Activated gamma-delta T cell treated with Interleukin-2 at 50 U/mL for 16 hours (primary cell): ENCODE measurements around the gene DGUOK.

Experiments
- DNase-seq: peaks from one replicate; pipeline ENCODE4 v3.0.0-alpha.2; 2020

DGUOK gene

DNA sequence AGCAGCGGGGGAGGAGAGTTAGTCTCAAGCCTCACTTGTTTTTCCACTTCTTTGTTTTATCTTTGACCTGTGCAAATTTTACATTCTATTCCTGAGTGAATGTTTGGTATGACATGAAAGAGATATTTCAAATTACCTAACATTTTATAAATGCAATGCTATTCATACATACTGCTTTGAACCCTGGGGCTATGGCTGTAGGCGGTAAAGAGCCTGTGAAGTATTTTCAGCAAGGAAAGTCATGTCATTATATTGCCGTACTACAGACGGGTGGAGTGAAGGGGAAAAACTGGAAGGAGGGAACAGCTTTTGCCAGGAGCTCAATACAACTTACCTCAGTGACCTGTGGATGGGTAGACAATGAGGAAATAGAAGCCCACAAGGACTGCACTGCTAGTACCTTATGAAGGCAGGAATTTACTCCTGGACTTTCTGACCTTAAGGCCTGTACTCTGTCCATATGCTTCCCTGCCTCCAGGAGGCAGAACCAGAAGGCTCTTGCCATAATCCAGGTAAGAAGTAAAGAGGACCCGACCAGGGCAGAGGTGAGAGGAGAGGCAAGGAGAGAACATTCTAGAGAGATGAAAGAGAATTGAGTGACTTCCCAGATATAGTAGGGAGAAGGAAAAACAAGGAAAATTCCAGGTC, 29.7 kb downstream of the DGUOK start:
- DNase-seq: no peak

DNA sequence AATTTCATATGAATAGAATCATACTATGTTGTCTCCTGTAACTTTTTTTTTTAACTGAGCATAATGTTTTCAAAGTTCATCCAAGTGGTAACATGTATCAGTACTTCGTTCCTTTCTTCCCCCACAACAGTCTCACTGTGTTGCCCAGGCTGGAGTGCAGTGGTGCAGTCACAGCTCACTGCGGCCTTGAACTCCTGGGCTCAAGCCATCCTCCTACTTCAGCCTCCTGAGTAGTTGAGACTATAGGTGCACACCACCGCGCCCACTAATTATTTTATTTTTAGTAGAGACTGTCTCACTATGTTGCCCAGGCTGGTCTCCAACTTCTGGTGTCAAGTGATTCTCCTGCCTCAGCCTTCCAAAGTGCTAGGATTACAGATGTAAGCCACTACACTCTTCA, 34.6 kb downstream of the DGUOK start:
- DNase-seq: no peak

DNA sequence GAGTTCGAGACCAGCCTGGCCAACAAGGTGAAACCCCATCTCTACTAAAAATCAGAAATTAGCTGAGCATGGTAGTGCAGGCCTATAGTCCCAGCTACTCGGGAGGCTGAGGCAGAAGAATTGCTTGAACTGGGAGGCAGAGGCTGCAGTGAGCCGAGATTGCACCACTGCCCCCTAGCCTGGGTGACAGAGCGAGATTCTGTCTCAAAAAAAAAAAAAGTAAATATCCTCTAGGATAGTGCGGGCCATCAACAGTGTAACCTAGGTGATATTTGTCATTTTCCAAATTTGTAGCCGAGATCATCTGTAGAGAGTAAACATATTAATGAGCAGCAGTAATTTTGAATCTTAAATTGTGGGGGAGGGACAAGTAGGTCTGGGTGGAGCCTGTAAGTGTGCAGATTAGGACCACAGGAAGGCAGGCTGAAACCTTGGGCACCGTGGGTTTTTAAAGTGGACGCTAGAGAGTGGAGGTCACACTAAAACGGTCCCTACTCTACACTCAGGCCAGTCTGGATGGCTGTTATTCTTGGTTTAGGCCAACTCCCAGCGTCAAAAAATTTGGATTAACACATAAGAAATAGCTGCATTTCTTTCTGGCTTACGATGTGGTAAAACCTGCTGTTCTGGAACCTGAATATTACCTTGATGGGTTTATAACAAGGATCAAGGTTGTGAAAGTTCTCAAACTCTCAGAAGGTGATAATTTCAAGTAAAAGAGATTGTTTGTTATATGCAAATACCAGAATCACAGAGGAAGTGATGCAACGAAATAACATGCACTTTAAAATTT, 35.3 kb downstream of the DGUOK start:
- no peak for DNase-seq

DNA sequence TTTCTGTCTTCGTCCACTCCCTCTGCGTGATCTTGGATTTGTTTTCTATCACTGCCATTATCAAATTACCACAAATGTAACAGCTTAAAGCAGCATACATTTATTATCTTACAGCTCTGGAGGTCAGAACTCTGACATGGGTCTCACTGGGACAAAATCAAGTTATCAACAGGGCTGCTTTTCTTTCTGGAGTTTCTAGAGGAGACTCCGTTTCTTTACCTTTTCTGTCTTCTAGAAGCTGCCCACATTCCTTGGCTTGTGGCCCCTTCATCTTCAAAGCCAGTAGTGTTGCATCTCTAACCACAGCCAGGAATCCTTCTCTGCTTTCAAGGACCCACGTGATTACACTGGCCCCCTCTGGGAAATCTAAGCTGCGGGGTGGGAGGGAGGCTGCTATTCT, 36.1 kb downstream of the DGUOK start:
- DNase-seq: no peak

DNA sequence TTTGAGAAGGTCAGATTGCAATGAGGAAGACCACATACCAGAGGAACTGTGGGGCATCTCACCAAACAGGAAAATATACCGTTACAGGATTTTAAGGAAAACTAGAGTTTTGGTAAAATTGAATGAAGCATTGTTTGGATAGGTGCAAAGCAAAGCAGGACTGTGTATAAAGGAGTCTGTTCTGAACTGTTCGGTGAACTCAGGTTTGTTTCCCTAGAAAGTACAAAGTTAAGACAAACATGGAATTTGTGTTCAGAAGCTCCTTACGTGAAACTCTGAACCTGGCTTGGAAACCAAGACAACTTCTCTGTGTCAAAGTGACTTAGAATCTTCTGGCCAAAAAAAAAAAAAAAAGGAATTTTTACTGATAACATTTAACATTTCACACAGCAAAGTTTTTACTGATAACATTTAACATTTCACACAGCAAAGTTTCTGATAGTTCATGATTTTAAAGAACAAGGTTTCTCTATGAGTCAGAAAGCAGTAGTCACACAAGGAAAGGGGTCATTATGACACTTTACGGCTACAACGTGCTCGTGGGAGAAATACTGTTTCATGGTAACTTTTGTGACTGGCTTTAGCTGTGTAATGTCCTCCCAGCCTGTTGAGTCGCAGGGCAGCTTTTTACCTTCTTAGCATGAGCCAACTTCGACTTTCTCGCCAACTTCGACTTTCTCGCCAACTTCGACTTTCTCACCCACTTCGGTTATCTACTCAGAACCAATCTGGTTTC, 36.9 kb downstream of the DGUOK start:
- no peak for DNase-seq

DNA sequence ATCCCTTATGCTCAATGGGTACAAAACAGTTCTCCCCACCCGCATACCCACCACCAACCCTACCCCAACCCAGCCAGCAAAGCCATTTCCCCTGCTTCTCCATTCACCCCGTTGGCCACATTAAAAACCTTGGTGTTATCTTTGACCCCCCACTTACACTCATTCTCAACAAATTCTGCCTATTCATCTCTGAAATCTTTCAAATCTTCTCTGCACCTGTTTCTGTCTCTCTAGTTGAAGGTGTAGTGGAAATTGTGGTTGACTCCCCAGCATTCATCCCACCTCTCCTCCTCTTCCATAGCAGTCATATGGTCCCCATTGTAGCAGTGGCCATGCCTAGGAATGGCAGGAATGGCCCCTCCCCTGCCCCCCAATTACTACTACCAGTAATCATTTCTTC, 37.5 kb downstream of the DGUOK start:
- DNase-seq: no peak

DNA sequence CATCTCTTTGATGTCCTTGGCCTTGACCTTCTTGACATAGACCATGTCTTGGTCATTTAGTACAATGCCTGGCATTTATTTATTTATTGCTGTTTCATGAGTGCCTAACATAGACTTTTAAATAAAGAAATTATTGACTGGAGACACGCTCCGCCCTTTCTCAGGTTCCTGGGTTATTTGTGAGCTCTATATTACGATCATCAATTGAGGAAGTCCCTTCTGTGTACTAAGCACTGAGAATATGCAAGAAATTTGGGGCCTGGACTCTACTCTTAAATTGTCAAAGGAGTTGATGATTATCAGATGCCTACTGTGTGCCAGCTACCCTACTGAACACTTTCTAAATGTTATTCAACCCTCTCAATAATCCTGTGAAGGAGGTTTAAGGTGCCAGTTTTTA, 38.4 kb downstream of the DGUOK start:
- no peak for DNase-seq

GRCh38 chr2:73968357-73968937, 41.8 kb downstream of the DGUOK start:
- DNase-seq: no peak

GRCh38 chr2:73969356-73969755, 42.7 kb downstream of the DGUOK start:
- no peak for DNase-seq

GRCh38 chr2:73970141-73970803, 43.6 kb downstream of the DGUOK start:
- DNase-seq: no peak

DNA sequence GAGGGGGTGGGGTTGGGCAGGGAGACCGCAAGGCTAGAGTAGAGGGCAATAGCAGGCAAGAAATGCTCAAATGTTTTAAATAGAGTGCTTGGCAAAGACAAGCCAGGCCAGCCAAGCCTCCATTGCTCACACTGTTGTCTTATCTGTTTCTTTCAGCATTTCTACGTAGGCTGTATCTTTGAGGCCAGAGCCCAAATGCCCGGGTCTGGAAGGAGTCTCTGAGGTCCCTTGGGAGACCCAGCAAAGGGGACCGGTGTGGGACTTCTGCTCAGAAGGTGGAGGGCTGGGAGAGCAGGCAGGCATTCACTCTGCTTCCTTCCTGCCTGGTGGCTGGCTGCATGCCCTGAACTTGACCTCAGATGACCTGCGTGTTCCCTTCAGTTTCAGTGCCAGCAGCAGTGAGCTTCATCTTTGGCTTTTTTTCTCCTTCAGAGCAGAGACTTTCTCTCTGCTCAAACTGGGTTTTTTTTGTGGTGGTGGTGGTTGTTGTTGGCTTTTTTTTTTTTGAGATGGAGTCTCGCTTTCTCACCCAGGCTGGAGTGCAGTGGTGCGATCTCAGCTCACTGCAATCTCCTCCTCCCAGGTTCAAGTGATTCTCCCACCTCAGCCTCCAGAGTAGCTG, 44.3 kb downstream of the DGUOK start:
- peak; percentile 58 for DNase-seq

DNA sequence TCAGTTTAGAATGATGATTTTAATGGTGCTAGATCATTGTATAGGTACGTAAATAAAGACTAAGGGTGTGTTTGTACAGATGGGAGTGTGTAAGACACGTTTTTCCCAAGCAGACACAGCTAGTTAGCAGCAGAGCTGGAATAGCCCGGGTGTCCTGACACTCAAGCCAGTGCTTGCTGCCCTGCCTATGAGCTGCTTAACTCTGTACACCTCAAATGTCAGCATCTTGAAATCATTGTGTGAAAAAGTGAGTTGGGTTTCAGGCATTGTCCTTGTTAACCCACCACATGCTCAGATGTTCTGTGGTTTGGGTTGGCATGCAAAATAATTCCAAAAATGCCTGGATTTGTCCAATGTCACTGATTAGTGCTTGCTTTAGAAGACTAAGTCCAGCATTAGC, 45.0 kb downstream of the DGUOK start:
- DNase-seq: no peak

DNA sequence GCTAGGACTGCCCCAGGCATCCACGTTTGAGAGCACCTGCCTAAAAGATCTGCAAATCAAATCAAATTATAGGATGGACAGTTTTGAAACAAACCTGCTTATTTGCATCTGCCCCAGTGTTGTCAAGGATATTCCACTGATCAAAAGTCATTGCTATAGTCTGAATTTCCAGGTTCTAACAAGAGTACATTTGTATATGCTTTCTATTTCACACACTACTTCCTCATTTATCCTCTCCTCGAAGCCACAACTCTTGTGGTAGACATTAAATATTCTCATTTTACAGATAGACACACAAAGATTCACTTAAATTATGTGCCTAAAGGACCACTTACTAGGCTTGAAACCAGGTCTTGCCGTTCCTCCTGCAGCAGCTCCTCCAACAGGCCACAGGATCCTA, 46.2 kb downstream of the DGUOK start:
- no peak for DNase-seq

DNA sequence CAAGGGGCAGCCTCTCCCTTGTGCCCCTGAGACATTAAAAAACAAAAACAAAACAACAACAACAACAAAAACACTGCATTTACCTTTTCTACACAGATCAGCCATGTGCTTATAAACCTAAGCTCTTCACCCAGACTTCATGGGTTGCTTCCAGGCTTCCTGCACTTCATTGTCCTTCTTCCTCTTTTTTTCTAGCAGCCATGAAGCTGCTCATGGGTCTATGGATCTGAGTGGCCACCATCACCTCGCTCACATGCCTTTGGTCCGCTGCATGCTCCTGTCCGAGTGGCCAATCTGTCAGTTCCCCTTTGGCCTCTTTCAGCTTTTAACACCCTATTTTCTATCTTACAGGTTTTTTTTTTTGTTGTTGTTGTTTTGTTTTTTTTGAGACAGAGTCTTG, 49.1 kb downstream of the DGUOK start:
- no peak for DNase-seq

- no peak for DNase-seq
Observed at GRCh38 chr2:73976803-73977202, 50.1 kb downstream of the DGUOK start.

DNA sequence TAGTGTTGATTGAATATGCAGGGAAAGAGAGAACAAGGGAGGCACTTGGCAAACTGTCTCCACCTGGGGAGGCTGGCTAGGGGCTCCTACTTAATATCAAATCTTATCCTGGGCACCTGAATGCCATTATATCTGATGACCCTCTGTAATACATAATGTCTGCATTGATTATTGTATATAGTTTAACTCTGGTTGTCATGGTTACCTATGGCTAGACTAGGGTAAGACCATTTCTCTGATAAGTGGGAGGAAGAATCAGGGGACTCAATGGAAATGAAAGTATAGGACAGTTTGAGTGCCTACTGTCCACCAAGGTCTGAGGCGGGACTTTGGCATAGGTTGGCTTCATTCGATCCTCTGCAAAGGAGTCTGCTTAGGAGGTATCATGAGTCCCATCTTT, 50.8 kb downstream of the DGUOK start:
- no peak for DNase-seq

- peak; percentile 59 for DNase-seq
Observed at GRCh38 chr2:73979021-73979420, 52.3 kb downstream of the DGUOK start.

- DNase-seq: no peak
Observed at GRCh38 chr2:73979686-73980085, 53.0 kb downstream of the DGUOK start.

GRCh38 chr2:73980566-73980965, 53.9 kb downstream of the DGUOK start:
- DNase-seq: no peak

DNA sequence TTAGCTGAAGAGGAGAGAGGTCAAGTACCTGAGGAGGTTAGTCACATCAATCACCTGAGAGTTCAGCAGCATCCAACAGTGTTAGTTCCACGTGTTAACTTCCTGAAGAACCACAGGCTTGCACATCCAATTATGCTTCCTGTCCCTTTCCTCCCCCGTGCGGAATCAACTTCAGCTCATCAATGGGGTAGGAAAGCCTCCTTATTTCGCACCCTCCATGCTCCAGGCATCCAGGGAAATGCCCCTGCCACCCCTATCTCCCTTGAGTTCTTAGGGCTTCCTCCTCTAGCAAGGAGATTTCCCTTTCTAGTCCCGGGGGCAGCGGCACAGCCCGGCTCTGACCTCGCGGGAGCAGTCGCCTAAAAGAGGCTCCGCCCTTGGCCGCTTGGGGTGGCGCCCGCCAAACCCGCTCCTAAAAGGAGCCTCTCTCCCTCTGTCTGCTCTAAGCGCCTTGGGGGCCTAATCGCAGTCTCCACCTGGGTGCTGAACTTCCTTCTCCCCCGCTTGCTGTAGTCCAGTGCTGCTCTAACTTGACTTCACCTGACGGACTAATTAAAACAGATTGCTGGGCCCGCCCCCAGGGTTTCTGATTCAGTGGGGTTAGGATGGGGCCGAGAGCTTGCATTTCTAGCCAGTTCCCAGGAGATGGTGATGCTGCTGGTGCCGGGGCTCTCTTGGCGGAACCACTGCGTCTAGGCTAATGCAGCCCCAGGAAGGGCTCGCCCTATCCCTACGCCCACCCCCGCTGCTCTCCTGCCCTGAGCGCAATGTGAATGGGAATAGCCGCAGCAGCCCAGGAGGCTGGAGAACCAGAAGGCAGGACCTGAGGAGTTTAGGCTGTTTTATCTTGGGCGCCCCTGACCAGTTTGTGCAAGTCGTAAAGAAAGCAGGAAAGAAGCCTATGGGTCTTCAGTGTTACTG, 54.7 kb downstream of the DGUOK start:
- peak; percentile 11 for DNase-seq

GRCh38 chr2:73982140-73982617, 55.5 kb downstream of the DGUOK start:
- DNase-seq: no peak
